Activated T-cell treated with anti-CD3 and anti-CD28 coated beads for 4 hours (primary cell): ENCODE measurements around the gene METTL13.
"Not testable (repeated sequence)": the region's sequence is repeated elsewhere in the genome, so short reads cannot be mapped to it uniquely, and the experiment has no call there.

Source experiments
- DNase-seq: peaks from one replicate; pipeline ENCODE4 v3.0.0-alpha.2; 2020

METTL13 gene

GRCh38 chr1:171769754-171770153 is 11.7 kb upstream of the METTL13 start:
- no peak for DNase-seq

- DNase-seq, result no peak
Observed at GRCh38 chr1:171772312-171772711, 9.1 kb upstream of the METTL13 start.

GRCh38 chr1:171780583-171781175 is 781 bp upstream of the METTL13 start:
- no peak for DNase-seq

DNA sequence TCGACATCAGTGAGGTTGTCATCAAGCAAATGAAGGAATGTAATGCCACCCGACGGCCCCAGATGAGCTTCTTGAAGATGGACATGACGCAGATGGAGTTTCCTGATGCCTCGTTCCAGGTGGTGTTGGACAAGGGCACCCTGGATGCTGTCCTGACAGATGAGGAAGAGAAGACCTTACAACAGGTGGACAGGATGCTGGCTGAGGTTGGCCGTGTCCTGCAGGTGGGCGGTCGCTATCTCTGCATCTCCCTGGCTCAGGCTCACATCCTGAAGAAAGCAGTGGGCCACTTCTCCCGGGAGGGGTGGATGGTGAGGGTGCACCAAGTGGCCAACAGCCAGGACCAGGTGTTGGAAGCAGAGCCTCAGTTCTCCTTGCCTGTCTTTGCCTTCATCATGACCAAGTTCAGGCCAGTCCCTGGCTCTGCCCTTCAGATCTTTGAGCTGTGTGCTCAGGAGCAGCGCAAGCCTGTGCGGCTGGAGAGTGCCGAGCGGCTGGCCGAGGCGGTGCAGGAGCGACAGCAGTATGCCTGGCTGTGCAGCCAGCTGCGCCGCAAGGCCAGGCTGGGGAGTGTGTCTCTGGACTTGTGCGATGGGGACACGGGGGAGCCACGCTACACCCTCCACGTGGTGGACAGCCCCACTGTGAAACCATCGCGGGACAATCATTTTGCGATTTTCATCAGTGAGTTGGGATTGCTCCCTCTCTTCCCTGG is 2.5 kb downstream of the METTL13 start:
- DNase-seq, result no peak

GRCh38 chr1:171784784-171785183 is 3.3 kb downstream of the METTL13 start:
- no peak for DNase-seq

DNA sequence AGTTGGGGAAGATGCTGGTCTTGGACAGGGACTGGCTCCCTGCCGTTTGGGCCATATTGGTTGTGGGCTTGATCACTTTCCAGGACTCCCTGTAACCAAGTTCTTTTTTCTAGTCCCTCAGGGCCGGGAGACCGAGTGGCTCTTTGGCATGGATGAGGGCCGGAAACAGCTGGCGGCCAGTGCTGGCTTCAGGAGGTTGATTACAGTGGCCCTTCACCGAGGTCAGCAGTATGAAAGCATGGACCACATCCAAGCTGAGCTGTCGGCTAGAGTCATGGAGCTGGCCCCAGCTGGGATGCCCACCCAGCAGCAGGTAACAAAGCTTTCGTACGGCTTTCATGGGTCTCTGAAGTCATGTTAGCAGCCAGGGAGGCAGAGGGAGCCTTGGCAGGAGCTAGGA is 4.3 kb downstream of the METTL13 start:
- DNase-seq, result no peak

- DNase-seq, result no peak
Observed at GRCh38 chr1:171786534-171786933, 5.1 kb downstream of the METTL13 start.

GRCh38 chr1:171787686-171788480 is 6.4 kb downstream of the METTL13 start:
- no peak for DNase-seq

DNA sequence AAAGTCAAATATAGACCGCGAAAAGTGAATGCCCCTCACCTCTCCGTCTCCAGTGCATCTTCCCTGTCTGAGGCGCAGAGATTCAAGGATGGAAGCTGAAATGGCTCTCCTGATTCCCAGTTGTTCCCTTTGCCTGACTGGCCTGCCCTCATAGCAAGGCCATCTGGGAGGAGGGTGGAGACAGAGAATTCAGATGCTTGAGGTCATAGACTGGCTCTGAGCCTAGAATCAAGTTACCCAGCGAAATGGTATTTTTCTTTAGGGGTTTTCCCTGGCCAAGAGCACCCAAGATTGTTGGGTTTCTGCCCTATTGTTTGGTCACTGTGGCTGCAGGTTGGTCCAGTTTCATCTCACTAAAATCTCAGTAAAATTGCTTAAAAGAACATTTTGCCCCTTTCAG is 7.2 kb downstream of the METTL13 start:
- no peak for DNase-seq

DNA sequence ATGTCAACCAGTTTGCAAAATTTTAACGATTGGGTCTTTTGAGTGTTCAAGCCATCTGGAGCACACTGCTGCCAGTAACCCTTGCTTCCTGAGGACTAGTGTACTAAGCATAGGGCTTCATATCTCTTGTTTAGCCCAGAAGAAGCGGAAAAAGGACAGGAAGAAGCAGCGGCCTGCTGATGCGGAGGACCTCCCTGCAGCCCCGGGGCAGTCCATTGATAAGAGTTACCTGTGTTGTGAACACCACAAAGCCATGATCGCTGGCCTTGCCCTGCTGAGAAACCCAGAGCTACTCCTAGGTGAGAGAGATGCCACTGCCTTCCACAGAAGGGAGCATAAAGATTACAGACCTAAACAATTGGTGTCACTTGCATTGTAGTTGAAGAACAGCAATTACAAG is 8.9 kb downstream of the METTL13 start:
- no peak for DNase-seq

DNA sequence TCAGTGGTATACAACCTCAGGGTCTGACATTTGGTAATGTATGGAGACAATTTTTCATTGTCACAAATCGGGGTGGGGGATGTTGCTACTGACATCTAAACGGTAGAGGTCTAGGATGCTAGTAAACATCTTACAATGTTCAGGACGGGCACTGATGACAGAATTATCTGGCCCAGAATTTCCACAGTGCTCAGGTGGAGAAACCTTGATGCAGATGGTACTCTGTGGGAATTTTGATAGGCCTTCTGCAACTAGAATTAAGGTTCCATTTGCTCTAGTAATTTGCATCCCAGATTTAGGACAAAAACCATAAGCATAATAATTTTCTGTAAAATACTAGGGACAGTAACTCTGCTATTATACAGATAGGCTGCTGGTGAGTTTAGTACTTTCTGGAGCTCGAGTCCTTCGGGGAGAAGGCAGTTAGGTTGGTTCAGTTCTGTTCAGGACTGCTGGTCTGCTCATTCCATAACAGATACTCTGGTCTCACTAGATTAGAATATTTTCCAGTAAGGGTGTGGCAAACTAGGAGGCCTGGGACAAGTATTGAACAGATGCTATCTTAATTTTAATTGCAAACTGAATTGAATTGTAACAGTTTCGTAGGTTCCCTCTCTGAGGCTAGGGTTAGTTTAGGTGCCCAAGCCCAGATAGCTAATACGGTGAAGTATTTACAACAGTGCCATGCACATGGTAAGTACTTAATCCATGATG is 11.4 kb downstream of the METTL13 start:
- DNase-seq, result no peak

DNA sequence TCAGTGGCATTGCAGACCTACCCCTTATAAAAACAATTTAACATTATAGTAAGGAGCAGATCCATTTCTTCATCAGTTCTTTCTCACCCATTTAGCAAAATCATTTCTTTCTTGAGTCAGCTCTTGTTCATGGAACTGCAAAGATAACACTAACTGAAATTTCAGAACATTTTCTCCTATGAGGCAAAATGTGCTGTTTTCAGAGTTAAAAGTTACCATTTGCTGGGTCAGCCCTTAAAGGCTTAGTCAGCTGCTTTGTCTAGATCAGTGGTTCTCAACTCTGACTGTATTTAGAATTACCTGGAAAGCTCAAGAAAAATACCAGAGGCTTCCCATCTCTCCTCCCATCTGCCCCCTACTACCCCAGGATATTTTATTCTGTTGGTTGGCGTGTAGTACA is 12.2 kb downstream of the METTL13 start:
- DNase-seq, result no peak

DNA sequence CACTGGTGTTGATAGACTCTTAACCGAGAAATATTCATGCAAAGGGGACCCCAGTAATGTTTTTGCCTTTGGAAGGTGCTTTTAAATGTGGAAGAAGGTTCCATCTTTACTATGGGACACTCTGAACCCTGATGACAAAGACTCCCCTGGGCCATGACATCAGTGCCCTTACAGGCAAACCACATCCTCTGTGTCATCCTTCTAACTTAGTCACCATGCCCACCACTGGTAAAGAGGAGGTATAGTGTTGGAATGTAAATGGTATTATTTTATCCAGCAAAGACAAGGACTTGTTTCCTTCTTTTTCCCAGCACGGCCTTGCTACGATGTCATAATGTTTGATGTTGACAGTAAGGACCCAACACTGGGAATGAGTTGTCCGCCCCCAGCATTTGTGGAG is 12.6 kb downstream of the METTL13 start:
- peak; percentile 44 for DNase-seq

DNA sequence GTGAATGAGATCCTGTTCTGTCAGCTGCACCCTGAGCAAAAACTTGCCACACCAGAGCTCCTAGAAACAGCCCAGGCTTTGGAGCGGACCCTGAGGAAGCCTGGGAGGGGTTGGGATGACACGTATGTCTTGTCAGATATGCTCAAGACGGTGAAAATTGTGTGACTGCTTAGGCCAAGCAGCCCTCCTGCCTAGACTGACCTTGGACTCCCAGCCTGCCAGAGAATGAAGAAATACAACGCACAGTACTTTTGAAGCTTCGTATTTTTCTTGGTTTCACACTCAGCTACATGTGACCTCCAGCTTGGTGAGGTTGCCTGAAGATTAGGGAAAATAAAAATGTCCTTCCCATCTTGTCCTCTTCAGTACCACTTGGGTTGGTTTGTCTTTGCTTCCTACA is 15.1 kb downstream of the METTL13 start:
- no peak for DNase-seq

DNA sequence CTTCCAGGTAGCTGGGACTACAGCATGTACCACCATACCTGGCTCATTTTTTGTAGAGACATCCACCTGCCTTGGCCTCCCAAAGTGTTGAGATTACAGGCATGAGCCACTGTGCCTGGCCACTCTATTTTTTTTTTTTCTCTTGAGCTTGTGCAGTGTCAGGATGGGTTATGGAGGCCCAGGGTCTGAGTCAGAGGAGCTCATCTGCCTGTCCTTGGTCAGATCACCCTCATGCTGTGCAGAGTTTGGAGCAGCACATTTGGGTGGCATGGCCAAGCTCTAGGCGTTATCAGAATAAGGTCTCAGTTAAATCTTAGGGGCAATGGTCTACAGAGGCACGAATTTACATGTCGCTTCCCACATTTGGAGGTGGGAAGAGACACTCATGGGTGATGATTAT is 16.9 kb downstream of the METTL13 start:
- DNase-seq, result no peak

DNA sequence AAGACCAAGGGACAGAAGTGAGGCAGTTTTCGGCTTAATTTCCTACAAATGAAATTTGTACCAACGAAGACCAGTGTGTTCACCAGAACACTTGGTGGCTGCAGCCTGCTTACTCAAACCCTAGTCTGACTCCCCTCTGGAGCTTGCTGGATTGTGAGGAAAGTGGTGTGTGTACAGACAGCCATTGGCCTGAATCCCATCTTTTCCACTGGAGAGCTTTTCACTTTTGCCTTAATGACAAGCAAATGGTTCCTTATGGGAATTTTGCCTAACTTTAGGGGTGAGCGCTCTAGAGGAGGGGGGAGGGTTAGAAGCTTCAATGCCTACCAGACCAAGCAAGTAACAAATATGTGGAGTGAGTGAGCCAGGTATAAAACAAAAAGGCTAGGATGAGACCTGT is 17.3 kb downstream of the METTL13 start:
- no peak for DNase-seq

GRCh38 chr1:171799166-171799565 is 17.7 kb downstream of the METTL13 start:
- DNase-seq, result no peak

DNA sequence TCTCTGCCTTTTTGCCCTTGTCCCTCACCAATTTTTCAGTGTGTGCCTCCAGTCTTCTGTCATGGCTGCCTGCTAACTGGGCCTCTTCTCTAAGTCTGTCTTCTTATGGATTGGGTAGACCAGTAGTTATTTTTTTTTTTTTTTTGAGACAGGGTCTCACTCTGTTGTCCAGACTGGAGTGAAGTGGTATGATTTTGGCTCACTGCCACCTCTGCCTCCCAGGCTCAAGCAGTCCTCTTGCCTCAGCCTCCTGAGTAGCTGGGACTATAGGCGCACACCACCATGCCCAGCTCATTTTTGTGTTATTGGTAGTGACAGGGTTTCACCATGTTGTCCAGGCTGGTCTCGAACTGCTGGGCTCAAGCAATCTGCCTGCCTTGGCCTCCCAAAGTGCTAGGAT is 18.2 kb downstream of the METTL13 start:
- DNase-seq, result not testable (repeated sequence)

- no peak for DNase-seq
Observed at GRCh38 chr1:171800342-171800741, 18.9 kb downstream of the METTL13 start.

GRCh38 chr1:171800851-171801250 is 19.4 kb downstream of the METTL13 start:
- no peak for DNase-seq

DNA sequence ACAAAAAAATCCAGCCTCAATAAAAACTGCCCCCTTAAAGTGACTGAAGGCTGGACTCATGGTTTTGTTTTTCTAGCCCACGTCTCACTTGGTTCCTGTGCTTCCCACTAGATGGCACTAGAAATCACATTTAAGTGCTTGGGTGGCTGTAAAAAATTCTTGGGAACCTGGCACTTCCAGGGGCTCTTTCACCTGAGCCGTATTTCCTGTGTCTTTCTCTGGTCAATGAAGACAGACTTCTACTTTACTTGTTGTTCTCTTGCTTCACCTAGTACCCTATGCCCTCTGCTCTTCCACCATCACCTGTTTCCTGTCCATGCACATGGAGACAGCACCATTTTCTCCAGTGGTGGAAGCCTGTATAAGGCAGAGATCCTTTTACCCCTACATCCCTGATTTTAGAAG is 20.0 kb downstream of the METTL13 start:
- DNase-seq, result no peak

- no peak for DNase-seq
Observed at GRCh38 chr1:171802207-171802606, 20.7 kb downstream of the METTL13 start.

GRCh38 chr1:171803045-171803444 is 21.6 kb downstream of the METTL13 start:
- DNase-seq, result no peak
